Fibroblast of peridontal ligament (primary cell): Measurements from ENCODE around the gene RAPGEF5.
A peak's percentile ranks its signal among the peaks of the same experiment; 100 is the strongest.

ENCODE experiments used
- DNase-seq: peaks from one replicate; pipeline ENCODE4 v3.0.0-alpha.2; 2010; ENCODE audit errors: extremely low read depth

Gene RAPGEF5

GRCh38 chr7:22156205-22156604 is 200.7 kb downstream of the RAPGEF5 start:
- DNase-seq: peak; percentile 62

GRCh38 chr7:22154143-22154529 is 202.8 kb downstream of the RAPGEF5 start:
- DNase-seq: peak; percentile 74

GRCh38 chr7:22153432-22154142 is 203.4 kb downstream of the RAPGEF5 start:
- no peak for DNase-seq

GRCh38 chr7:22152690-22153089 is 204.3 kb downstream of the RAPGEF5 start:
- no peak for DNase-seq

GRCh38 chr7:22151901-22152300 is 205.1 kb downstream of the RAPGEF5 start:
- DNase-seq: no peak

- DNase-seq: peak; percentile 24
Observed at GRCh38 chr7:22150221-22150620, 206.7 kb downstream of the RAPGEF5 start.

- no peak for DNase-seq
Observed at GRCh38 chr7:22147868-22148267, 209.1 kb downstream of the RAPGEF5 start.

GRCh38 chr7:22146961-22147512 is 209.9 kb downstream of the RAPGEF5 start:
- peak; percentile 68 for DNase-seq

- DNase-seq: no peak
Observed at GRCh38 chr7:22144950-22145349, 212.0 kb downstream of the RAPGEF5 start.

- no peak for DNase-seq
Observed at GRCh38 chr7:22143491-22143890, 213.5 kb downstream of the RAPGEF5 start.

GRCh38 chr7:22142572-22142971 is 214.4 kb downstream of the RAPGEF5 start:
- DNase-seq: no peak

- DNase-seq: no peak
Observed at GRCh38 chr7:22141355-22141754, 215.6 kb downstream of the RAPGEF5 start.

- DNase-seq: no peak
Observed at GRCh38 chr7:22140578-22140977, 216.4 kb downstream of the RAPGEF5 start.

GRCh38 chr7:22138886-22139285 is 218.1 kb downstream of the RAPGEF5 start:
- DNase-seq: no peak

- no peak for DNase-seq
Observed at GRCh38 chr7:22138106-22138505, 218.8 kb downstream of the RAPGEF5 start.

GRCh38 chr7:22137466-22137865 is 219.5 kb downstream of the RAPGEF5 start:
- peak; percentile 86 for DNase-seq

GRCh38 chr7:22137026-22137425 is 219.9 kb downstream of the RAPGEF5 start:
- peak; percentile 90 for DNase-seq

- peak; percentile 15 for DNase-seq
Observed at GRCh38 chr7:22129819-22130580, 227.0 kb downstream of the RAPGEF5 start.

- DNase-seq: no peak
Observed at GRCh38 chr7:22129166-22129565, 227.8 kb downstream of the RAPGEF5 start.

- DNase-seq: no peak
Observed at GRCh38 chr7:22128528-22128920, 228.4 kb downstream of the RAPGEF5 start.

- DNase-seq: no peak
Observed at GRCh38 chr7:22127835-22128527, 229.0 kb downstream of the RAPGEF5 start.

- no peak for DNase-seq
Observed at GRCh38 chr7:22125436-22125835, 231.5 kb downstream of the RAPGEF5 start.
